T-helper 1 cell treated with Interleukin-12 subunit alpha and Interleukin-12 subunit beta and Interleukin-4 antibody, amounts not matched to agents 30 μg/mL and 1 μg/mL, for 36 hours (primary cell): ENCODE data around the gene CDK6.

Experiments used
- H3K27ac Mint-ChIP-seq: one replicate; pipeline ENCODE4 v1.8.0; 2021; ENCODE audit warnings: mild to moderate bottlenecking, mixed read lengths
- H3K27me3 Mint-ChIP-seq: one replicate; pipeline ENCODE4 v1.8.0; 2021; ENCODE audit warnings: low read depth, mixed read lengths
- H3K36me3 Mint-ChIP-seq: one replicate; pipeline ENCODE4 v1.8.0; 2021; ENCODE audit warnings: low read depth, mixed read lengths
- H3K4me1 Mint-ChIP-seq: one replicate; pipeline ENCODE4 v1.8.0; 2021; ENCODE audit warnings: low read depth, mixed read lengths
- H3K4me3 Mint-ChIP-seq: one replicate; pipeline ENCODE4 v1.8.0; 2021; ENCODE audit warnings: mild to moderate bottlenecking, moderate library complexity, mixed read lengths
- H3K9me3 Mint-ChIP-seq: one replicate; pipeline ENCODE4 v1.8.0; 2021; ENCODE audit warnings: mixed read lengths

CDK6 gene

GRCh38 chr7:92631067-92631849 is 205.1 kb downstream of the CDK6 start:
- Mint-ChIP-seq H3K27ac (peak overlapping the region; percentile 90), H3K4me1 (peaks cover 65% of the 10 kb centered on the region), H3K4me3 (peak overlapping the region; percentile 48), H3K9me3 (peaks cover 28% of the 10 kb centered on the region), H3K36me3 (peaks cover 40% of the 10 kb centered on the region), H3K27me3 (no peaks in the 10 kb centered on the region)

- Mint-ChIP-seq H3K4me3 (no peak overlapping the region), H3K27ac (no peak overlapping the region)
Observed at GRCh38 chr7:92629779-92630178, 206.6 kb downstream of the CDK6 start.

GRCh38 chr7:92627956-92628355 is 208.4 kb downstream of the CDK6 start:
- Mint-ChIP-seq H3K36me3 (peaks cover 57% of the 10 kb centered on the region), H3K4me1 (peaks cover 61% of the 10 kb centered on the region), H3K4me3 (no peak overlapping the region)

More at GRCh38 chr7:92629779-92630178, 206.6 kb downstream of the CDK6 start:
- Mint-ChIP-seq H3K4me1 (peaks cover 67% of the 10 kb centered on the region), H3K27me3 (no peaks in the 10 kb centered on the region), H3K9me3 (peaks cover 28% of the 10 kb centered on the region), H3K36me3 (peaks cover 48% of the 10 kb centered on the region)

GRCh38 chr7:92626281-92626809 is 210.0 kb downstream of the CDK6 start:
- no peaks in the 10 kb centered on the region for H3K27me3 Mint-ChIP-seq
- H3K36me3 Mint-ChIP-seq, result peaks cover 65% of the 10 kb centered on the region
- H3K27ac Mint-ChIP-seq, result peak overlapping the region; percentile 67
- no peak overlapping the region for H3K4me3 Mint-ChIP-seq
- peaks cover 62% of the 10 kb centered on the region for H3K4me1 Mint-ChIP-seq
- peaks cover 28% of the 10 kb centered on the region for H3K9me3 Mint-ChIP-seq

More at GRCh38 chr7:92627956-92628355, 208.4 kb downstream of the CDK6 start:
- H3K27me3 Mint-ChIP-seq, result no peaks in the 10 kb centered on the region
- H3K27ac Mint-ChIP-seq, result no peak overlapping the region
- peaks cover 28% of the 10 kb centered on the region for H3K9me3 Mint-ChIP-seq

- Mint-ChIP-seq H3K9me3 (peaks cover 28% of the 10 kb centered on the region), H3K36me3 (peaks cover 64% of the 10 kb centered on the region), H3K4me1 (peaks cover 58% of the 10 kb centered on the region), H3K4me3 (peak overlapping the region; percentile 54), H3K27me3 (no peaks in the 10 kb centered on the region), H3K27ac (peak overlapping the region; percentile 90)
Observed at GRCh38 chr7:92625617-92626016, 210.8 kb downstream of the CDK6 start.

- peaks cover 54% of the 10 kb centered on the region for H3K4me1 Mint-ChIP-seq
- H3K27me3 Mint-ChIP-seq, result no peaks in the 10 kb centered on the region
- H3K9me3 Mint-ChIP-seq, result peaks cover 19% of the 10 kb centered on the region
- peak overlapping the region; percentile 90 for H3K27ac Mint-ChIP-seq
- no peak overlapping the region for H3K4me3 Mint-ChIP-seq
- peaks cover 57% of the 10 kb centered on the region for H3K36me3 Mint-ChIP-seq
Observed at GRCh38 chr7:92624298-92624996, 211.9 kb downstream of the CDK6 start.

GRCh38 chr7:92623544-92623943 is 212.8 kb downstream of the CDK6 start:
- Mint-ChIP-seq H3K36me3 (peaks cover 49% of the 10 kb centered on the region), H3K9me3 (peaks cover 12% of the 10 kb centered on the region), H3K27me3 (no peaks in the 10 kb centered on the region), H3K27ac (peak overlapping the region; percentile 64), H3K4me1 (peaks cover 46% of the 10 kb centered on the region), H3K4me3 (no peak overlapping the region)

- H3K4me1 Mint-ChIP-seq, result peaks cover 42% of the 10 kb centered on the region
- H3K9me3 Mint-ChIP-seq, result peaks cover 4% of the 10 kb centered on the region
- peak overlapping the region; percentile 92 for H3K27ac Mint-ChIP-seq
- peaks cover 49% of the 10 kb centered on the region for H3K36me3 Mint-ChIP-seq
- no peak overlapping the region for H3K4me3 Mint-ChIP-seq
- no peaks in the 10 kb centered on the region for H3K27me3 Mint-ChIP-seq
Observed at GRCh38 chr7:92622685-92623084, 213.7 kb downstream of the CDK6 start.

GRCh38 chr7:92622030-92622429 is 214.3 kb downstream of the CDK6 start:
- H3K4me1 Mint-ChIP-seq, result peaks cover 42% of the 10 kb centered on the region
- H3K27ac Mint-ChIP-seq, result peak overlapping the region; percentile 92
- H3K9me3 Mint-ChIP-seq, result no peaks in the 10 kb centered on the region
- H3K27me3 Mint-ChIP-seq, result no peaks in the 10 kb centered on the region
- peaks cover 49% of the 10 kb centered on the region for H3K36me3 Mint-ChIP-seq
- H3K4me3 Mint-ChIP-seq, result no peak overlapping the region

- Mint-ChIP-seq H3K27me3 (no peaks in the 10 kb centered on the region), H3K27ac (peak overlapping the region; percentile 92), H3K4me3 (peak overlapping the region; percentile 47), H3K9me3 (no peaks in the 10 kb centered on the region), H3K36me3 (peaks cover 50% of the 10 kb centered on the region), H3K4me1 (peaks cover 42% of the 10 kb centered on the region)
Observed at GRCh38 chr7:92621561-92622023, 214.8 kb downstream of the CDK6 start.

- Mint-ChIP-seq H3K9me3 (no peaks in the 10 kb centered on the region), H3K27ac (peak overlapping the region; percentile 92), H3K4me3 (peak overlapping the region; percentile 47), H3K36me3 (peaks cover 49% of the 10 kb centered on the region), H3K4me1 (peaks cover 39% of the 10 kb centered on the region), H3K27me3 (no peaks in the 10 kb centered on the region)
Observed at GRCh38 chr7:92621026-92621540, 215.3 kb downstream of the CDK6 start.

- Mint-ChIP-seq H3K4me1 (peaks cover 20% of the 10 kb centered on the region), H3K36me3 (peaks cover 46% of the 10 kb centered on the region), H3K4me3 (no peak overlapping the region), H3K27me3 (no peaks in the 10 kb centered on the region), H3K9me3 (no peaks in the 10 kb centered on the region), H3K27ac (peak overlapping the region; percentile 73)
Observed at GRCh38 chr7:92615861-92616260, 220.5 kb downstream of the CDK6 start.

GRCh38 chr7:92614660-92615174 is 221.7 kb downstream of the CDK6 start:
- no peak overlapping the region for H3K4me3 Mint-ChIP-seq
- no peaks in the 10 kb centered on the region for H3K9me3 Mint-ChIP-seq
- peak overlapping the region; percentile 23 for H3K27ac Mint-ChIP-seq
- no peaks in the 10 kb centered on the region for H3K27me3 Mint-ChIP-seq
- H3K36me3 Mint-ChIP-seq, result peaks cover 48% of the 10 kb centered on the region
- H3K4me1 Mint-ChIP-seq, result peaks cover 28% of the 10 kb centered on the region

- no peak overlapping the region for H3K4me3 Mint-ChIP-seq
- H3K27ac Mint-ChIP-seq, result peak overlapping the region; percentile 58
- no peaks in the 10 kb centered on the region for H3K9me3 Mint-ChIP-seq
Observed at GRCh38 chr7:92613720-92614119, 222.7 kb downstream of the CDK6 start.

More at GRCh38 chr7:92613720-92614119, 222.7 kb downstream of the CDK6 start:
- no peaks in the 10 kb centered on the region for H3K27me3 Mint-ChIP-seq
- peaks cover 31% of the 10 kb centered on the region for H3K4me1 Mint-ChIP-seq
- H3K36me3 Mint-ChIP-seq, result peaks cover 51% of the 10 kb centered on the region
